DND-41 (cell line): ENCODE results near the gene TMED3.

Experiments
- ATAC-seq: fragments of 200-7000 bp; cut with Tn5 transposase; 3 replicates; pipeline ENCODE4 v1.9.1; 2021; ENCODE audit warnings: low read depth; ENCODE audit not compliant: insufficient read depth
- DNase-seq: peaks from one replicate; pipeline ENCODE4 v3.0.0-alpha.2; 2020
- H2AFZ ChIP-seq: 2 replicates; pipeline ENCODE4 v1.6.0; 2012; ENCODE audit warnings: low read depth, low read length
- H3K27ac ChIP-seq: 2 replicates; pipeline ENCODE4 v1.5.1; 2012; ENCODE audit warnings: low read length, inconsistent platforms
- H3K27me3 ChIP-seq: fragments of 200-600 bp; sonication (generic); 2 replicates; pipeline ENCODE4 v1.6.0; 2012; ENCODE audit warnings: low read length, mild to moderate bottlenecking, inconsistent platforms; ENCODE audit not compliant: insufficient read depth, poor library complexity
- H3K36me3 ChIP-seq: 2 replicates; pipeline ENCODE4 v1.5.1; 2012; ENCODE audit warnings: low read length, inconsistent platforms; ENCODE audit not compliant: insufficient read depth
- H3K4me1 ChIP-seq: 2 replicates; pipeline ENCODE4 v1.5.1; 2012; ENCODE audit warnings: mild to moderate bottlenecking, low read length; ENCODE audit not compliant: insufficient read depth
- H3K4me2 ChIP-seq: 2 replicates; pipeline ENCODE4 v1.6.0; 2012; ENCODE audit warnings: mild to moderate bottlenecking, moderate library complexity, low read length, inconsistent platforms; ENCODE audit not compliant: insufficient read depth
- H3K4me3 ChIP-seq, 2 experiments: fragments of 200-600 bp in 1 of 2; shearing (Covaris generic) in 1 of 2; 2 replicates each; pipeline ENCODE4 v1.5.1; 2012 to 2016; ENCODE audit warnings: inconsistent platforms in 2 of 2, low read length in 2 of 2, mild to moderate bottlenecking in 2 of 2, low read depth in 1 of 2, moderate library complexity in 1 of 2
- H3K79me2 ChIP-seq: 2 replicates; pipeline ENCODE4 v1.6.0; 2012; ENCODE audit warnings: low read length, inconsistent platforms; ENCODE audit not compliant: insufficient read depth
- H3K9ac ChIP-seq: 2 replicates; pipeline ENCODE4 v1.6.0; 2012; ENCODE audit warnings: low read depth, mild to moderate bottlenecking, inconsistent platforms, low read length, moderate library complexity
- H3K9me3 ChIP-seq: 2 replicates; pipeline ENCODE4 v1.5.1; 2012; ENCODE audit warnings: low read length, moderate library complexity, mild to moderate bottlenecking, inconsistent platforms; ENCODE audit not compliant: insufficient read depth, severe bottlenecking
- H4K20me1 ChIP-seq: 2 replicates; pipeline ENCODE4 v1.6.0; 2012; ENCODE audit warnings: low read length; ENCODE audit not compliant: insufficient read depth
- EZH2 ChIP-seq: IDR thresholded peaks from 3 replicates; pipeline ENCODE4 v1.6.1; 2012; ENCODE audit warnings: borderline replicate concordance, low read depth, mild to moderate bottlenecking, moderate library complexity, low read length, inconsistent platforms; ENCODE audit not compliant: severe bottlenecking
- TF ChIP-seq, protein P1 (sequence below): IDR thresholded peaks from 2 replicates; pipeline ENCODE4 v1.5.1; 2012; ENCODE audit warnings: borderline replicate concordance, low read length, moderate library complexity, mild to moderate bottlenecking; ENCODE audit not compliant: poor library complexity, severe bottlenecking; ENCODE audit errors: extremely low read depth

Gene TMED3

DNA sequence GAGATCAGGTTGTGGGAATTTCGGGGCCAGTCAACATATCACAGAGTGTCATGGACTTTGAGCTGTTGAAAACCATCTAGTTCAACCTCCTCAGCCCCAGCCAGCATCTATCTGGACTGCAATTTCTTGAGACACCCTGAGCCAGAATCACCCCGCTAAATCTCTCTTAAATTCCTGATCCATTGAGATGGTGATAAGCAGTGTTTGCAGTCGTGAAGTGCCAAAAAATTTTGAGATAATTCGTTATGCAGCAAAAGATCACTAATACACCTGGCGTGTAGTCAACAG lies 29.3 kb downstream of the TMED3 start:
- Histone ChIP-seq H3K79me2 (no peaks in the 10 kb centered on the region), H3K27me3 (no peaks in the 10 kb centered on the region), H3K4me2 (no peak overlapping the region), H2AFZ (no peak overlapping the region), H3K36me3 (no peaks in the 10 kb centered on the region), H4K20me1 (no peaks in the 10 kb centered on the region), H3K9ac (no peak overlapping the region), H3K4me3 (no peak overlapping the region), H3K27ac (no peak overlapping the region), H3K9me3 (no peaks in the 10 kb centered on the region), H3K4me1 (no peaks in the 10 kb centered on the region)
- ATAC-seq = no peak
- TF ChIP-seq, protein P1, sequence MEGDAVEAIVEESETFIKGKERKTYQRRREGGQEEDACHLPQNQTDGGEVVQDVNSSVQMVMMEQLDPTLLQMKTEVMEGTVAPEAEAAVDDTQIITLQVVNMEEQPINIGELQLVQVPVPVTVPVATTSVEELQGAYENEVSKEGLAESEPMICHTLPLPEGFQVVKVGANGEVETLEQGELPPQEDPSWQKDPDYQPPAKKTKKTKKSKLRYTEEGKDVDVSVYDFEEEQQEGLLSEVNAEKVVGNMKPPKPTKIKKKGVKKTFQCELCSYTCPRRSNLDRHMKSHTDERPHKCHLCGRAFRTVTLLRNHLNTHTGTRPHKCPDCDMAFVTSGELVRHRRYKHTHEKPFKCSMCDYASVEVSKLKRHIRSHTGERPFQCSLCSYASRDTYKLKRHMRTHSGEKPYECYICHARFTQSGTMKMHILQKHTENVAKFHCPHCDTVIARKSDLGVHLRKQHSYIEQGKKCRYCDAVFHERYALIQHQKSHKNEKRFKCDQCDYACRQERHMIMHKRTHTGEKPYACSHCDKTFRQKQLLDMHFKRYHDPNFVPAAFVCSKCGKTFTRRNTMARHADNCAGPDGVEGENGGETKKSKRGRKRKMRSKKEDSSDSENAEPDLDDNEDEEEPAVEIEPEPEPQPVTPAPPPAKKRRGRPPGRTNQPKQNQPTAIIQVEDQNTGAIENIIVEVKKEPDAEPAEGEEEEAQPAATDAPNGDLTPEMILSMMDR = no peak
- no peak for TF ChIP-seq EZH2
- DNase-seq = no peak

DNA sequence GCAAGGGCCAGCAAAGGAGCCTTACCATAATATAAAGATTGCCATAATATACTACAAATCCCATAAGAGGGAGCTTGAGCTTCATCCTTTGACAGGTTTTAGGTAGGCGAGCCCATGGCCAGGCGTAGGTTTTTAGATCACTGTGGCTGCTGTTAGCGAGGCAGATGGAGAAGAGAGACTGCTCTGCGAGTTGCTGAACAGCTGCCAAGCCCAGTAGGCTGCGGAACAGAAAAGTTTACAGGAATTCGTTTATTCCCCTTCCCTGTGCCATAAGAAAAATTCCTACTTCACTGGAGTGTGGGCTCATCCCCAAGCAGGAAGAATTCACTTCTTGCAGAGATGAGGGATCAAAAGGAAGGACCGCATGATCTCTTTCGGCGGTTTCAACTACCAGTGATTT lies 30.5 kb downstream of the TMED3 start:
- Histone ChIP-seq H3K9me3 (no peaks in the 10 kb centered on the region), H3K36me3 (no peaks in the 10 kb centered on the region), H3K4me3 (no peak overlapping the region), H3K79me2 (no peaks in the 10 kb centered on the region), H3K4me2 (no peak overlapping the region), H3K9ac (no peak overlapping the region), H2AFZ (no peak overlapping the region), H3K4me1 (no peaks in the 10 kb centered on the region), H4K20me1 (no peaks in the 10 kb centered on the region), H3K27ac (no peak overlapping the region), H3K27me3 (no peaks in the 10 kb centered on the region)
- no peak for DNase-seq
- TF ChIP-seq EZH2 = no peak
- TF ChIP-seq, protein P1 = no peak
- ATAC-seq = no peak

DNA sequence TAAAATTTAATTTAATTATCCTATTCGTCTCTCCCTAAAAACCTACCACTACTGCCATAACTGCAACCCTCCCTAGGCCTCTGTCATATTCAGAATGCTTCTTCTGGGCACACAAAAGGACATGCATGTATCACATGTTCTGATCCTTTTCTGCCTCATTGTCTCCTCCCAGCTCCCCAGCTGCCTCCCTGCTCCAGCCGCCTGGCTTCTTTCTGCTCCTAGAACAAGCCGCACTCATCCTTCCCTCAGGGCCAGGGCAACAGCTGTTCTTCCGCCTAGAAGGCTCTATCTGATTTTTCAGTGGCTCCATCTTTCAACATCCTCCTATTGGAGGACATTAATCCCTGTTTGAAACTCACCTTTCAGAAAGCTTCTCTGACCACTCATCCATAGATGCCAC lies 38.6 kb downstream of the TMED3 start:
- no peaks in the 10 kb centered on the region for H3K4me1 ChIP-seq
- H3K36me3 ChIP-seq = no peaks in the 10 kb centered on the region
- no peak overlapping the region for H3K9ac ChIP-seq
- H3K27me3 ChIP-seq = no peaks in the 10 kb centered on the region
- no peak overlapping the region for H3K4me3 ChIP-seq
- ATAC-seq (no peak), DNase-seq (no peak)
- TF ChIP-seq, protein P1 = no peak
- TF ChIP-seq EZH2 = no peak
- H3K27ac ChIP-seq = no peak overlapping the region
- H4K20me1 ChIP-seq = no peaks in the 10 kb centered on the region
- no peaks in the 10 kb centered on the region for H3K9me3 ChIP-seq
- H3K79me2 ChIP-seq = no peaks in the 10 kb centered on the region
- no peak overlapping the region for H2AFZ ChIP-seq
- H3K4me2 ChIP-seq = no peak overlapping the region

DNA sequence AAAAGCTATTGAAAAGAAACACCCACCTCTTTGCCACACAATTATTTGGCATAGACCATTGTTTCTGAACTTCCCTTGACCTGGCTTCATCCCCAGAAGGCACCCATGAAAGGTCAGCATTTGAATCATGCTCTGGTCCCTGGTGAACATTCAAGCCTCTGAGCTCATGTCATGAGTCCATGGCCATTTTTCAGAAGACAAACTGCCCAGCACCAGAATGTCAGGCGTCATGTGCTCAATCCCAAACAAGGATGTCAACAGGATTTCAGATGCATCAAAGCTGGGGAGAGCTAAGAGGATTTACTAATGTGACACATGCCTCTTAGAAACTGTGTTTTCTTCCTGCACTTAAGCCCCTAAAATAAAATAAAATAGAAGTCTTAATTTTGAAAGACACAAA lies 41.3 kb downstream of the TMED3 start:
- H3K27me3 ChIP-seq = no peaks in the 10 kb centered on the region
- no peaks in the 10 kb centered on the region for H3K9me3 ChIP-seq
- ATAC-seq (no peak), DNase-seq (no peak)
- no peak overlapping the region for H3K4me2 ChIP-seq
- H4K20me1 ChIP-seq = no peaks in the 10 kb centered on the region
- no peak overlapping the region for H3K9ac ChIP-seq
- H3K79me2 ChIP-seq = no peaks in the 10 kb centered on the region
- TF ChIP-seq, protein P1 = no peak
- no peak for TF ChIP-seq EZH2
- H3K27ac ChIP-seq = no peak overlapping the region
- no peaks in the 10 kb centered on the region for H3K4me1 ChIP-seq
- no peak overlapping the region for H2AFZ ChIP-seq
- H3K36me3 ChIP-seq = no peaks in the 10 kb centered on the region
- H3K4me3 ChIP-seq = no peak overlapping the region
